22Rv1 (cell line): ENCODE data around the gene RBM34.
"Not testable (repeated sequence)": the region's sequence is repeated elsewhere in the genome, so short reads cannot be mapped to it uniquely, and the experiment has no call there.

Experiments used
- H3K27ac ChIP-seq: fragments of 450-650 bp; 2 replicates; pipeline ENCODE4 v1.5.1; 2017
- CTCF ChIP-seq: fragments of 450-650 bp; IDR thresholded peaks from 2 replicates; pipeline ENCODE4 v1.5.1; 2017; ENCODE audit warnings: mild to moderate bottlenecking
- ZFX ChIP-seq: fragments of 450-650 bp; IDR thresholded peaks from 2 replicates; pipeline ENCODE4 v1.6.1; 2017; ENCODE audit warnings: antibody characterized with exemption, borderline replicate concordance

RBM34 gene

GRCh38 chr1:235161685-235162327, 756 bp upstream of the RBM34 start:
- TF ChIP-seq ZFX (no peak), CTCF (no peak)
- H3K27ac ChIP-seq = peak overlapping the region; percentile 92

- TF ChIP-seq ZFX (no peak), CTCF (no peak)
- H3K27ac ChIP-seq = peak overlapping the region; percentile 92
Observed at GRCh38 chr1:235160383-235160956, 580 bp downstream of the RBM34 start.

GRCh38 chr1:235159930-235160329, 1.1 kb downstream of the RBM34 start:
- peak overlapping the region; percentile 92 for H3K27ac ChIP-seq

- H3K27ac ChIP-seq = not testable (repeated sequence)
Observed at GRCh38 chr1:235159284-235159683, 1.8 kb downstream of the RBM34 start.

- no peak for TF ChIP-seq ZFX
- TF ChIP-seq CTCF = no peak
- H3K27ac ChIP-seq = no peak overlapping the region
Observed at GRCh38 chr1:235158680-235159079, 2.4 kb downstream of the RBM34 start.

- TF ChIP-seq ZFX (no peak), CTCF (no peak)
- no peak overlapping the region for H3K27ac ChIP-seq
Observed at GRCh38 chr1:235157150-235157549, 3.9 kb downstream of the RBM34 start.

GRCh38 chr1:235156740-235157139, 4.3 kb downstream of the RBM34 start:
- H3K27ac ChIP-seq = no peak overlapping the region
- TF ChIP-seq CTCF (no peak), ZFX (no peak)

GRCh38 chr1:235156265-235156664, 4.8 kb downstream of the RBM34 start:
- TF ChIP-seq ZFX = no peak
- peak; percentile 15; the same call in 1 of the 2 replicates for TF ChIP-seq CTCF
- H3K27ac ChIP-seq = no peak overlapping the region
